Measurements from ENCODE around the gene CYP3A4. TPM values are rescaled to one million over a fixed set of nuclear protein-coding genes. Genes with fewer than 3 reads are reported as not detected.

The CYP3A4 gene
- total and polyA plus RNA-seq, 9 of the 15 experiments (the other 6 are each of a cell fraction or from before 2014, with no cell fraction given) = 0.07 to 0.08 TPM; not detected in 7

DNA sequence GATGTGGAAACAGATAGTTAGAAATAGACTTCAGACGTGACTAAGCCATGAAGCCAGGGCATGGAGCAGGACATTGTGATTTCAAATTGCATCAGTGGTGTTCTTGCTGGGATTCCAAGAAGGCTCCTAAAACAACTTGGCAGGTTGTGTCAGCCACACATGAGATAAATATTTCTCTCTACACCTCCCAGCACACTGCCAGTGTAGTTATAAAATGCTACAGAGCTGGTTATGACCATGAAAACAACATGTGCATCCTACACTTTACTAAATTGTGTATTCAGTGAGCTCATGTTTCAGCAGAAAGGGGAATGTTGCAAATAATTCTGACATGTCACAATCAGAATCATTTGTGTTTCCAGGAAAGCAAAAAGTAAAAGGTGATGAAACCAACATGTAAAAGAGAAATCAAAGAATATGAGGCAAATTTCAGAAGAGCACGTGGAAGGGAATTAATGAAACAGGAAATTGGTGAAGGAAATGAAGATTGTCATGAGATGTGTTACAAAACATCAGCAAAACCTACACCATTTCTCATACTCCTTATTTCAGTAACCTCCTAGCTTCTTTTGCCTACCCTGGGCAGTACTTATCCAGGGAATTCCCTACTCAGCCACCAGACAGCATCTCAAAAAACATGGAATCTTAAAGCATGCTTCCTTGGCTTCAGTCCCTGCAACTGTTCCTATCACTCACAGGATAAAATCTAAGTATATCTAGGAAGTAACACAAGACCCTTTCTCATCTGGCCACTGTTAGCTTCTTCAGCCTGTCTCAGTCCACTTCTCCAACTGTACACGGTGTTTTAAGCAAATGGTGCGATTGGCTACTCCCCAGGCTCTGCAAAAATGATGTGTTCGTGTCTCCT is 43.2 kb downstream of the CYP3A4 start (continued):
- TF ChIP-seq, protein P1, sequence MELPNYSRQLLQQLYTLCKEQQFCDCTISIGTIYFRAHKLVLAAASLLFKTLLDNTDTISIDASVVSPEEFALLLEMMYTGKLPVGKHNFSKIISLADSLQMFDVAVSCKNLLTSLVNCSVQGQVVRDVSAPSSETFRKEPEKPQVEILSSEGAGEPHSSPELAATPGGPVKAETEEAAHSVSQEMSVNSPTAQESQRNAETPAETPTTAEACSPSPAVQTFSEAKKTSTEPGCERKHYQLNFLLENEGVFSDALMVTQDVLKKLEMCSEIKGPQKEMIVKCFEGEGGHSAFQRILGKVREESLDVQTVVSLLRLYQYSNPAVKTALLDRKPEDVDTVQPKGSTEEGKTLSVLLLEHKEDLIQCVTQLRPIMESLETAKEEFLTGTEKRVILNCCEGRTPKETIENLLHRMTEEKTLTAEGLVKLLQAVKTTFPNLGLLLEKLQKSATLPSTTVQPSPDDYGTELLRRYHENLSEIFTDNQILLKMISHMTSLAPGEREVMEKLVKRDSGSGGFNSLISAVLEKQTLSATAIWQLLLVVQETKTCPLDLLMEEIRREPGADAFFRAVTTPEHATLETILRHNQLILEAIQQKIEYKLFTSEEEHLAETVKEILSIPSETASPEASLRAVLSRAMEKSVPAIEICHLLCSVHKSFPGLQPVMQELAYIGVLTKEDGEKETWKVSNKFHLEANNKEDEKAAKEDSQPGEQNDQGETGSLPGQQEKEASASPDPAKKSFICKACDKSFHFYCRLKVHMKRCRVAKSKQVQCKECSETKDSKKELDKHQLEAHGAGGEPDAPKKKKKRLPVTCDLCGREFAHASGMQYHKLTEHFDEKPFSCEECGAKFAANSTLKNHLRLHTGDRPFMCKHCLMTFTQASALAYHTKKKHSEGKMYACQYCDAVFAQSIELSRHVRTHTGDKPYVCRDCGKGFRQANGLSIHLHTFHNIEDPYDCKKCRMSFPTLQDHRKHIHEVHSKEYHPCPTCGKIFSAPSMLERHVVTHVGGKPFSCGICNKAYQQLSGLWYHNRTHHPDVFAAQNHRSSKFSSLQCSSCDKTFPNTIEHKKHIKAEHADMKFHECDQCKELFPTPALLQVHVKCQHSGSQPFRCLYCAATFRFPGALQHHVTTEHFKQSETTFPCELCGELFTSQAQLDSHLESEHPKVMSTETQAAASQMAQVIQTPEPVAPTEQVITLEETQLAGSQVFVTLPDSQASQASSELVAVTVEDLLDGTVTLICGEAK (IDR thresholded peaks at IDR 0.05) = no peak
- TF ChIP-seq, protein P1 (CRISPR knock-in tag; IDR thresholded peaks at IDR 0.05) = no peak

Data from K562 (cell line).